DOHH2 (cell line): ENCODE measurements around the gene CTNNA2.

ENCODE experiments used
- CTCF ChIP-seq: fragments of 200-600 bp; sonication (generic); IDR thresholded peaks from one replicate; pipeline ENCODE4 v1.5.1; 2014; ENCODE audit warnings: antibody characterized with exemption, mild to moderate bottlenecking, low read depth, low read length; ENCODE audit not compliant: poor library complexity, severe bottlenecking
- EZH2phosphoT487 ChIP-seq: fragments of 200-600 bp; sonication (generic); IDR thresholded peaks from 2 replicates; pipeline ENCODE4 v1.6.1; 2017; ENCODE audit warnings: borderline replicate concordance, mild to moderate bottlenecking, antibody characterized with exemption, low read length, moderate library complexity, mixed read lengths

GRCh38 chr2:80302001-80302313, 789.1 kb downstream of the CTNNA2 start:
- TF ChIP-seq CTCF (no peak), EZH2phosphoT487 (no peak)
